T-cell (primary cell): ENCODE results near the gene SH2D3C. TPM values are rescaled to one million over a fixed set of nuclear protein-coding genes. Genes with fewer than 3 reads are reported as not detected.
"Not testable (repeated sequence)": the region's sequence is repeated elsewhere in the genome, so short reads cannot be mapped to it uniquely, and the experiment has no call there.

Experiments
- ATAC-seq, 4 experiments: fragments of 200-7000 bp in 3 of 4; fragments of 150-1000 bp in 1 of 4; cut with Tn5 transposase; replicated peaks in 1 of 4; 1 replicate in 3 of 4; 2 replicates in 1 of 4; pipeline ENCODE4 v1.10.0; 2021; ENCODE audit warnings: moderate library complexity in 3 of 4, mild to moderate bottlenecking in 2 of 4, moderate number of reproducible peaks in 1 of 4
- CTCF ChIA-PET, 2 donors: fragments of 300-600 bp; sonication (Branson Sonifier 250); formaldehyde crosslinking; loops; one replicate each; lab custom pipeline; 2022; ENCODE audit warnings: antibody characterized with exemption in 2 of 2; lab: Charles Lee
- POLR2A ChIA-PET, 2 donors: fragments of 300-600 bp; sonication (Branson Sonifier 250); formaldehyde crosslinking; loops; one replicate each; lab custom pipeline; 2022; ENCODE audit warnings: antibody characterized with exemption in 2 of 2; lab: Charles Lee
- DNase-seq, 35 experiments: peaks; one replicate each; pipeline versions ENCODE4 v3.0.0 to v3.0.0-alpha.2; 2013 to 2023
- H3K27ac ChIP-seq: one replicate; pipeline ENCODE4 v1.5.1; 2013; ENCODE audit warnings: low read length
- H3K27me3 ChIP-seq, 2 experiments: replicated peaks in 1 of 2; 1 replicate in 1 of 2; 2 replicates in 1 of 2; pipeline versions ENCODE4 v1.6.1 to v1.7.0; 2013; ENCODE audit warnings: low read length in 1 of 2, mixed read lengths in 1 of 2; ENCODE audit not compliant: control insufficient read depth in 2 of 2, insufficient read depth in 2 of 2; ENCODE audit errors: extremely low read depth in 1 of 2
- H3K36me3 ChIP-seq, 2 donors: 1 replicate in 1 of 2; 2 replicates in 1 of 2; pipeline versions ENCODE4 v1.6.1 to v1.7.0; 2013; ENCODE audit warnings: low read length in 1 of 2; ENCODE audit not compliant: control insufficient read depth in 2 of 2, insufficient read depth in 1 of 2; ENCODE audit errors: extremely low read depth in 1 of 2
- H3K4me1 ChIP-seq, 2 experiments: 1 replicate in 1 of 2; 2 replicates in 1 of 2; pipeline versions ENCODE4 v1.6.1 to v1.7.0; 2013; ENCODE audit warnings: low read length in 2 of 2, mixed read lengths in 1 of 2; ENCODE audit not compliant: insufficient read depth in 2 of 2, control insufficient read depth in 1 of 2; ENCODE audit errors: extremely low read depth in 1 of 2
- H3K4me3 ChIP-seq, 2 donors: 1 replicate in 1 of 2; 2 replicates in 1 of 2; pipeline versions ENCODE4 v1.5.1 to v1.7.0; 2013; ENCODE audit warnings: mild to moderate bottlenecking in 2 of 2, low read length in 1 of 2, moderate library complexity in 1 of 2; ENCODE audit not compliant: control insufficient read depth in 1 of 2; ENCODE audit errors: extremely low read depth in 1 of 2
- H3K9me3 ChIP-seq: 2 replicates; pipeline ENCODE4 v1.7.0; 2013
- H3K27ac Mint-ChIP-seq, 2 donors: one replicate each; pipeline ENCODE4 v1.8.0; 2020 to 2021; ENCODE audit warnings: mild to moderate bottlenecking in 2 of 2, mixed read lengths in 2 of 2
- H3K27me3 Mint-ChIP-seq, 2 donors: one replicate each; pipeline ENCODE4 v1.8.0; 2021 to 2022; ENCODE audit warnings: mixed read lengths in 2 of 2
- H3K36me3 Mint-ChIP-seq: one replicate; pipeline ENCODE4 v1.8.0; 2021; ENCODE audit warnings: mixed read lengths
- H3K4me1 Mint-ChIP-seq, 3 donors: one replicate each; pipeline ENCODE4 v1.8.0; 2020 to 2022; ENCODE audit warnings: mixed read lengths in 3 of 3, mild to moderate bottlenecking in 1 of 3
- H3K4me3 Mint-ChIP-seq, 3 donors: one replicate each; pipeline ENCODE4 v1.8.0; 2020 to 2022; ENCODE audit warnings: mild to moderate bottlenecking in 3 of 3, mixed read lengths in 3 of 3, moderate library complexity in 3 of 3
- H3K9me3 Mint-ChIP-seq, 3 donors: one replicate each; pipeline ENCODE4 v1.8.0; 2020 to 2022; ENCODE audit warnings: mixed read lengths in 3 of 3
- WGBS: methylation state at CpG from one replicate; pipeline ENCODE4 v1.1.5; 2013; ENCODE audit warnings: missing lambda C conversion rate; ENCODE audit not compliant: insufficient coverage; 5-methylcytosine and 5-hydroxymethylcytosine counted together
- total RNA-seq, 35 experiments: library from RNA in 6 of 35; stranded (reverse) in 6 of 35; fragments of 120-200 nt in 1 of 35; gene quantifications; one replicate each; pipeline versions ENCODE4 v1.2.1 to v1.2.4 and lab custom pipeline; 2013 to 2026

The SH2D3C gene
- total RNA-seq, 5 donors from 2014 or later (not counting 1 experiment from before 2014, with no cell fraction given), result 31.6 to 48.7 (median 47.7) TPM

DNA sequence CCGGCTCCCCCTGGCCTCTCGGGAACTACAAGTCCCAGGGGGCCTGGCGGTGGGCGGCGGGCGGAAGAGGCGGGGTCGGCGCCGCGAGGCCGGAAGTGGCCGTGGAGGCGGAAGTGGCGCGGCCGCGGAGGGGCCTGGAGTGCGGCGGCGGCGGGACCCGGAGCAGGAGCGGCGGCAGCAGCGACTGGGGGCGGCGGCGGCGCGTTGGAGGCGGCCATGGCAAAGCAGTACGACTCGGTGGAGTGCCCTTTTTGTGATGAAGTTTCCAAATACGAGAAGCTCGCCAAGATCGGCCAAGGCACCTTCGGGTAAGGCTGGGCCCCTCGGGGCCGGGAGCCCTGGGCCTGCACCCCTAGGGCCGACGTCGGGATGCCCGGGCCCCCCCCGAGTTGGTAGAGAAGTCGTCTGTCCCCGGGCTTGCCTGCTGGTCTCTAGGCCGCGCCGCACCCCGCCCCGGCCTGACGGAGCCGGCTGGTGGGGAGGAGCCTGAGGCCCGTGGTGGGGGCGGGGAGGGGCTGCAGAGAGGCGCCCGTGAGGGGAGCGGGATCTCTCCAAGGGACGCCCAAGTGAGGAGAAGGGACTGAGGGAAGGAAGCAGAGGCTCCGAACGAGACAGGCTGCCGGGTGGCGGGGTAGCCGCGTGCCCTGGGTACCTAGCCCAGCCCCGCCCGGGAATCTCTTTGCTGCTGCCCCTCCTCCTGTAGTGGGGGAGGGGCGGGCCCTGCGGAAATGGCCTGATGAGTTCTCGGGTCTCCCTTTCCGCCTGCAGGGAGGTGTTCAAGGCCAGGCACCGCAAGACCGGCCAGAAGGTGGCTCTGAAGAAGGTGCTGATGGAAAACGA, 7.7 kb upstream of the SH2D3C start, which contains the start of gene CDK9:
Gene CDK9, plus strand, starts transcription at position 102 of the 840 bp plus-strand sequence. Its CDS starts 115 bp downstream, at position 217.
- peak within 1 kb of the TSS; percentile 86 to 91 (median 88) for H3K4me3 Mint-ChIP-seq
- no peaks in the 10 kb centered on the region for H3K27me3 ChIP-seq
- peaks cover 11 to 41% of the 10 kb centered on the region in 2 donors for H3K36me3 ChIP-seq
- H3K4me1 ChIP-seq, result peaks cover 21 to 77% of the 10 kb centered on the region in 2 experiments
- peak within 1 kb of the TSS; percentile 75 to 93 for H3K4me3 ChIP-seq
- peaks cover 62 to 70% (median 63%) of the 10 kb centered on the region in 3 donors for H3K4me1 Mint-ChIP-seq
- POLR2A ChIA-PET, result interaction anchor here (0.6 to 1.0 kb wide), 6 partner anchors 11 to 338 kb away, joined by 3 to 7 read pairs (median 4); partner anchors contain the start of gene ST6GALNAC4 (in 1 of the 2)
- peak; percentile 66 to 76 (median 72) for ATAC-seq
- 0% methylated on average over 58 of the region's 75 CpGs for WGBS
- H3K27me3 Mint-ChIP-seq, result no peaks in the 10 kb centered on the region
- H3K9me3 Mint-ChIP-seq, result no peaks in the 10 kb centered on the region
- H3K36me3 Mint-ChIP-seq, result peaks cover 22% of the 10 kb centered on the region
- peak within 1 kb of the TSS; percentile 94 for H3K27ac ChIP-seq
- peak; percentile 76 to 96 (median 89) for DNase-seq
- no peaks in the 10 kb centered on the region for H3K9me3 ChIP-seq
- CTCF ChIA-PET, result interaction anchor here (0.6 to 2.2 kb wide), 11 partner anchors 10 to 281 kb away, joined by 3 to 31 read pairs (median 3); partner anchors contain the start of genes NAIF1 (in 1 of the 2), SLC25A25 (in 1 of the 2) and TOR2A (in 1 of the 2)
- H3K27ac Mint-ChIP-seq, result peak within 1 kb of the TSS; percentile 96 to 97

- peak; percentile 72 to 94 (median 85) for DNase-seq
- POLR2A ChIA-PET, result interaction anchor here in 1 of 2 donors (0.6 to 1.0 kb wide), 3 partner anchors 121 to 337 kb away, joined by 4 to 7 read pairs (median 7); partner anchors contain the start of gene ST6GALNAC4
These were observed 6.8 kb upstream of the SH2D3C start for GRCh38 chr9:127785023-127785932.

DNA sequence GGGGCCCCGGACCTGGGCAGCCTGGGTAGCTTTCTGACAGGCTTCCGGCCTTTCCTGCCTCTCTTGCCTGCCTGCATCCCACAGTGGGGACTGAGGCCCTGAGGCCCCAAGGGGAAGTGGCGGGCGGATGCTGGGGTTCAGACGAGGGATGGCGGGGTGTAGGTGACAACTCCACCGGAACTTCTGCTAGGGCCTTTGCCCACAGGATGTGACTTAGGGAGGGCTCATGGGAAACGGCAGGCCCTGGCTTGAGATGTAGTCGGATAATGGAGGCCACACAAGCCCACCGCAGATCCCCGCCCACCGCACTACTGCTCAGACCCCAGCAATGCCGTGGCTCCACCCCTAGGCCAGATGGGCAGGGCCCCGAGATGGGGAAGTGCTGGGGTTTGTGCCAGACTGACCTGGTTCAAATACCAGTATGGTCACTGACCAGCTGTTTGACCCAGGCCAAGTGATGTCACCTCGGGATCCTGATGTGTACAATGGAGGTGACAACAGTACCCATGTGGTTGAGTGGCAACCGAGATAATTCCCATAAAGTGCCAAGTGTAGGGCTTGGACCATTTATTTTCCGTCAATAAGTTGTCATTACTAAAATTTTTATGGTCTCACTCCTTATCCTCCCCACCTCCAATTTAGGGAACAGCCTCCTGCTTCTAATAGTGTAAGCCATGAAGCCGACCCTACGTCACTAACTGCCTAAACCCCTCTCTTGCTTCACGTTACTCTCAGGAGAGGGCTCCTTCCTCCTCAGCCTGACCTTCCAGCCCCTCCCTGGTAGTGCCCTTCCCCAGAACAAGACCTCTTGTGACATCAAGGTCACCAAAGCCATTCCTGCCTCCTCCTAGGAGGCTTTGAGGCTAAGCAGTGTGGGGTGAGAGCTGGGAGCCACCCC, 4.9 kb upstream of the SH2D3C start:
- POLR2A ChIA-PET, result interaction anchor here in 1 of 2 donors (1.2 kb wide), 1 partner anchor 12 kb away, joined by 4 read pairs; no protein-coding TSS in a partner anchor
- peak overlapping the region; percentile 22 to 35 for H3K4me3 ChIP-seq
- Mint-ChIP-seq H3K27me3 (no peaks in the 10 kb centered on the region), H3K9me3 (no peaks in the 10 kb centered on the region), H3K27ac (peak overlapping the region; percentile 96 to 97), H3K36me3 (peaks cover 10% of the 10 kb centered on the region), H3K4me3 (peak overlapping the region; percentile 51 to 68 (median 59)), H3K4me1 (peaks cover 70 to 75% (median 74%) of the 10 kb centered on the region in 3 donors)
- H3K27me3 ChIP-seq, result no peaks in the 10 kb centered on the region
- CTCF ChIA-PET, result interaction anchor here in 1 of 2 donors (0.6 to 2.0 kb wide), 3 partner anchors 19 to 133 kb away, joined by 3 to 6 read pairs (median 4); partner anchors contain the start of genes ST6GALNAC4 and TOR2A
- peak overlapping the region; percentile 94 for H3K27ac ChIP-seq
- H3K4me1 ChIP-seq, result peaks cover 38 to 86% of the 10 kb centered on the region in 2 experiments
- DNase-seq (peak; percentile 56 to 87 (median 75)), ATAC-seq (peak; percentile 5 to 29 (median 16))
- H3K9me3 ChIP-seq, result no peaks in the 10 kb centered on the region
- WGBS, result 8% methylated on average over 9 of the region's 20 CpGs
- H3K36me3 ChIP-seq, result peaks cover 5 to 13% of the 10 kb centered on the region in 2 donors

More at GRCh38 chr9:127785023-127785932, 6.8 kb upstream of the SH2D3C start:
- ATAC-seq, result peak; percentile 59 to 67 (median 60)
- peaks cover 25 to 84% of the 10 kb centered on the region in 2 experiments for H3K4me1 ChIP-seq
- H3K9me3 Mint-ChIP-seq, result no peaks in the 10 kb centered on the region
- H3K4me3 Mint-ChIP-seq, result peak overlapping the region; percentile 68 to 91 (median 88)
- H3K27me3 Mint-ChIP-seq, result no peaks in the 10 kb centered on the region
- H3K27ac Mint-ChIP-seq, result peak overlapping the region; percentile 96 to 97
- H3K4me1 Mint-ChIP-seq, result peaks cover 67 to 74% (median 70%) of the 10 kb centered on the region in 3 donors
- no peaks in the 10 kb centered on the region for H3K27me3 ChIP-seq
- H3K27ac ChIP-seq, result peak overlapping the region; percentile 94
- H3K9me3 ChIP-seq, result no peaks in the 10 kb centered on the region
- peaks cover 19% of the 10 kb centered on the region for H3K36me3 Mint-ChIP-seq
- under 1% methylated on average over 89 of the region's 123 CpGs for WGBS
- CTCF ChIA-PET, result interaction anchor here (0.6 to 2.2 kb wide), 17 partner anchors 9 to 282 kb away, joined by 3 to 31 read pairs (median 3); partner anchors contain the start of genes NAIF1 (in 1 of the 2), SLC25A25 (in 1 of the 2) and TOR2A (in 1 of the 2)
- peak overlapping the region; percentile 25 to 55 for H3K4me3 ChIP-seq
- H3K36me3 ChIP-seq, result peaks cover 9 to 32% of the 10 kb centered on the region in 2 donors

- ChIA-PET CTCF (interaction anchor here (0.6 to 2.0 kb wide), 2 partner anchors 37 to 47 kb away, joined by 5 to 6 read pairs; partner anchors contain the start of gene TOR2A (in 1 of the 2)), POLR2A (interaction anchor here in 1 of 2 donors (1.2 kb wide), 1 partner anchor 11 kb away, joined by 4 read pairs; no protein-coding TSS in a partner anchor)
- 92% methylated on average over 2 of the region's 4 CpGs for WGBS
- H3K9me3 ChIP-seq, result no peaks in the 10 kb centered on the region
- DNase-seq, result no peak
- H3K36me3 Mint-ChIP-seq, result no peaks in the 10 kb centered on the region
- no peaks in the 10 kb centered on the region for H3K36me3 ChIP-seq
- peak overlapping the region; percentile 95 for H3K27ac ChIP-seq
- peak overlapping the region; percentile 84 to 89 for H3K27ac Mint-ChIP-seq
- peaks cover 33 to 76% of the 10 kb centered on the region in 2 experiments for H3K4me1 ChIP-seq
- H3K4me3 ChIP-seq, result no peak overlapping the region
- H3K4me3 Mint-ChIP-seq, result peak overlapping the region in 1 of 3 donors; percentile 29
- no peaks in the 10 kb centered on the region for H3K27me3 Mint-ChIP-seq
- H3K4me1 Mint-ChIP-seq, result peaks cover 61 to 75% (median 69%) of the 10 kb centered on the region in 3 donors
- no peaks in the 10 kb centered on the region for H3K27me3 ChIP-seq
- ATAC-seq, result no peak
- no peaks in the 10 kb centered on the region for H3K9me3 Mint-ChIP-seq
These were observed 3.3 kb upstream of the SH2D3C start for GRCh38 chr9:127781806-127782205.

DNA sequence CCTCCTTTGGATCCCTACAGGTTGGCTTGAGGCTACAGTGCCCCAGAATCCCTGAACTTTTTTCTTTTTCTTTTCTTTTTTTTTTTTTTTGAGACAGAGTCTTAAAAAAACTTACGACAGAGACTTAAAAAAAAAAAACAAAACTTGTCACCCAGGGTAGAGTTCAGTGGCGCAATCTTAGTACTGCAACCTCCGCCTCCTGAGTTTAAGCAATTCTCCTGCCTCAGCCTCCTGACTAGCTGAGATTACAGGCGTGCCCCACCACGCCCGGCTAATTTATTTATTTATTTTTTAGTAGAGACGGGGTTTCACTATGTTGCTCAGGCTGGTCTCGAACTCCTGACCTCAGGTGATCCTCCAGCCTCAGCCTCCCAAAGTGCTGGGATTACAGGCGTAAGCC, 2.4 kb upstream of the SH2D3C start:
- DNase-seq, result peak in 3 of 35 experiments; percentile 39 to 42 (median 42)
- ATAC-seq, H3K9me3 Mint-ChIP-seq, H3K4me3 ChIP-seq, H3K27me3 Mint-ChIP-seq, H3K27me3 ChIP-seq, H3K36me3 Mint-ChIP-seq, H3K36me3 ChIP-seq, H3K9me3 ChIP-seq, CTCF ChIA-PET: not testable (repeated sequence)
- H3K4me1 ChIP-seq, result peaks cover 33 to 80% of the 10 kb centered on the region in 2 experiments
- Mint-ChIP-seq H3K4me1 (peaks cover 63 to 79% (median 74%) of the 10 kb centered on the region in 3 donors), H3K27ac (peak overlapping the region; percentile 96 to 99), H3K4me3 (peak overlapping the region in 2 of 3 donors; percentile 4 to 29)
- H3K27ac ChIP-seq, result peak overlapping the region; percentile 95
- POLR2A ChIA-PET, result interaction anchor here (0.6 to 0.7 kb wide), 2 partner anchors 163 to 918 kb away, joined by 3 read pairs; no protein-coding TSS in a partner anchor
- 83% methylated on average over 3 of the region's 9 CpGs for WGBS
